ENCODE data around the gene KLHL17. TPM values are rescaled to one million over a fixed set of nuclear protein-coding genes. Genes with fewer than 3 reads are reported as not detected.
"Not testable (repeated sequence)": the region's sequence is repeated elsewhere in the genome, so short reads cannot be mapped to it uniquely, and the experiment has no call there.

The KLHL17 gene
- polyA plus RNA-seq, 4 donors, result 3.9 to 11.9 (median 6.8) TPM

- H3K9me3 ChIP-seq (ENCODE audit: control insufficient read depth in 2 of 2, insufficient read depth in 1 of 2, low read depth in 1 of 2, low read length in 1 of 2), result peaks cover 0 to 21% of the 10 kb centered on the region in 2 donors
- WGBS, 3 donors, result 96 to 98% (median 97%) methylated on average over 10 of the region's 10 CpGs
- H3K4me1 ChIP-seq (ENCODE audit: control insufficient read depth in 3 of 3, insufficient read depth in 2 of 3, low read depth in 1 of 3, low read length in 2 of 3), result no peaks in the 10 kb centered on the region
- no peak for DNase-seq
- H3K27ac ChIP-seq (ENCODE audit: low read depth in 1 of 3, low read length in 2 of 3), result no peak overlapping the region
- H3K4me3 ChIP-seq (ENCODE audit: low read depth in 1 of 3, low read length in 3 of 3), result no peak overlapping the region
- H3K27me3 ChIP-seq (ENCODE audit: control insufficient read depth in 3 of 3, insufficient read depth in 3 of 3, low read length in 3 of 3), result peaks cover 0 to 22% (median under 1%) of the 10 kb centered on the region in 3 donors
- H3K36me3 ChIP-seq (ENCODE audit: control insufficient read depth in 3 of 3, insufficient read depth in 2 of 3, low read depth in 1 of 3, low read length in 3 of 3), result no peaks in the 10 kb centered on the region
- FAIRE-seq, result no peak
These were observed 31.5 kb downstream of the KLHL17 start for GRCh38 chr1:991895-992294.

- DNase-seq, result no peak
- 69 to 91% (median 82%) methylated on average over 7 of the region's 7 CpGs for WGBS, 3 donors
- FAIRE-seq, result no peak
- Histone ChIP-seq H3K27me3 (ENCODE audit: control insufficient read depth in 3 of 3, insufficient read depth in 3 of 3, low read length in 3 of 3) (peaks cover 0 to 27% (median 3%) of the 10 kb centered on the region in 3 donors), H3K4me1 (ENCODE audit: control insufficient read depth in 3 of 3, insufficient read depth in 2 of 3, low read depth in 1 of 3, low read length in 2 of 3) (no peaks in the 10 kb centered on the region), H3K4me3 (ENCODE audit: low read depth in 1 of 3, low read length in 3 of 3) (no peak overlapping the region), H3K27ac (ENCODE audit: low read depth in 1 of 3, low read length in 2 of 3) (no peak overlapping the region), H3K36me3 (ENCODE audit: control insufficient read depth in 3 of 3, insufficient read depth in 2 of 3, low read depth in 1 of 3, low read length in 3 of 3) (no peaks in the 10 kb centered on the region), H3K9me3 (ENCODE audit: control insufficient read depth in 2 of 2, insufficient read depth in 1 of 2, low read depth in 1 of 2, low read length in 1 of 2) (peaks cover 0 to 21% of the 10 kb centered on the region in 2 donors)
These were observed 32.0 kb downstream of the KLHL17 start for GRCh38 chr1:992362-992761.

- H3K4me1 ChIP-seq (ENCODE audit: control insufficient read depth in 3 of 3, insufficient read depth in 2 of 3, low read depth in 1 of 3, low read length in 2 of 3), result peaks cover 0 to 3% (median 0%) of the 10 kb centered on the region in 3 donors
- FAIRE-seq (no peak), DNase-seq (no peak)
- no peak overlapping the region for H3K27ac ChIP-seq (ENCODE audit: low read depth in 1 of 3, low read length in 2 of 3)
- 78 to 80% (median 79%) methylated on average over 15 of the region's 15 CpGs for WGBS, 3 donors
- peaks cover 0 to 3% (median 0%) of the 10 kb centered on the region in 3 donors for H3K36me3 ChIP-seq (ENCODE audit: control insufficient read depth in 3 of 3, insufficient read depth in 2 of 3, low read depth in 1 of 3, low read length in 3 of 3)
- H3K9me3 ChIP-seq (ENCODE audit: control insufficient read depth in 2 of 2, insufficient read depth in 1 of 2, low read depth in 1 of 2, low read length in 1 of 2), result peaks cover 0 to 21% of the 10 kb centered on the region in 2 donors
- H3K27me3 ChIP-seq (ENCODE audit: control insufficient read depth in 3 of 3, insufficient read depth in 3 of 3, low read length in 3 of 3), result peaks cover 8 to 38% (median 10%) of the 10 kb centered on the region in 3 donors
- H3K4me3 ChIP-seq (ENCODE audit: low read depth in 1 of 3, low read length in 3 of 3), result no peak overlapping the region
These were observed 33.1 kb downstream of the KLHL17 start for GRCh38 chr1:993379-993995.

- peaks cover 0 to 21% of the 10 kb centered on the region in 2 donors for H3K9me3 ChIP-seq (ENCODE audit: control insufficient read depth in 2 of 2, insufficient read depth in 1 of 2, low read depth in 1 of 2, low read length in 1 of 2)
- H3K4me3 ChIP-seq (ENCODE audit: low read depth in 1 of 3, low read length in 3 of 3); H3K36me3 ChIP-seq (ENCODE audit: control insufficient read depth in 3 of 3, insufficient read depth in 2 of 3, low read depth in 1 of 3, low read length in 3 of 3); DNase-seq; H3K27ac ChIP-seq (ENCODE audit: low read depth in 1 of 3, low read length in 2 of 3); FAIRE-seq; H3K4me1 ChIP-seq (ENCODE audit: control insufficient read depth in 3 of 3, insufficient read depth in 2 of 3, low read depth in 1 of 3, low read length in 2 of 3): not testable (repeated sequence)
- 63 to 84% (median 74%) methylated on average over 6 of the region's 6 CpGs for WGBS, 3 donors
- peaks cover 13 to 44% (median 13%) of the 10 kb centered on the region in 3 donors for H3K27me3 ChIP-seq (ENCODE audit: control insufficient read depth in 3 of 3, insufficient read depth in 3 of 3, low read length in 3 of 3)
These were observed 34.2 kb downstream of the KLHL17 start for GRCh38 chr1:994546-994945.

- Histone ChIP-seq H3K9me3 (ENCODE audit: control insufficient read depth in 2 of 2, insufficient read depth in 1 of 2, low read depth in 1 of 2, low read length in 1 of 2) (peaks cover 0 to 21% of the 10 kb centered on the region in 2 donors), H3K4me3 (ENCODE audit: low read depth in 1 of 3, low read length in 3 of 3) (no peak overlapping the region), H3K27ac (ENCODE audit: low read depth in 1 of 3, low read length in 2 of 3) (no peak overlapping the region), H3K4me1 (ENCODE audit: control insufficient read depth in 3 of 3, insufficient read depth in 2 of 3, low read depth in 1 of 3, low read length in 2 of 3) (peaks cover 0 to 8% (median 4%) of the 10 kb centered on the region in 3 donors), H3K27me3 (ENCODE audit: control insufficient read depth in 3 of 3, insufficient read depth in 3 of 3, low read length in 3 of 3) (peaks cover 13 to 49% (median 13%) of the 10 kb centered on the region in 3 donors), H3K36me3 (ENCODE audit: control insufficient read depth in 3 of 3, insufficient read depth in 2 of 3, low read depth in 1 of 3, low read length in 3 of 3) (peaks cover 0 to 3% (median 0%) of the 10 kb centered on the region in 3 donors)
- DNase-seq, result no peak
- WGBS, 3 donors, result 20 to 28% (median 27%) methylated on average over 24 to 30 of the region's 30 CpGs
- no peak for FAIRE-seq
These were observed 35.6 kb downstream of the KLHL17 start for GRCh38 chr1:995665-996633.

GRCh38 chr1:996851-997712 is 36.7 kb downstream of the KLHL17 start:
- H3K27me3 ChIP-seq (ENCODE audit: control insufficient read depth in 3 of 3, insufficient read depth in 3 of 3, low read length in 3 of 3), result peaks cover 13 to 56% (median 13%) of the 10 kb centered on the region in 3 donors

GRCh38 chr1:997713-997992 is 37.3 kb downstream of the KLHL17 start:
- Histone ChIP-seq H3K36me3 (ENCODE audit: control insufficient read depth in 3 of 3, insufficient read depth in 2 of 3, low read depth in 1 of 3, low read length in 3 of 3) (peaks cover 0 to 3% (median 0%) of the 10 kb centered on the region in 3 donors), H3K27ac (ENCODE audit: low read depth in 1 of 3, low read length in 2 of 3) (no peak overlapping the region), H3K4me1 (ENCODE audit: control insufficient read depth in 3 of 3, insufficient read depth in 2 of 3, low read depth in 1 of 3, low read length in 2 of 3) (peaks cover 0 to 13% (median 4%) of the 10 kb centered on the region in 3 donors), H3K4me3 (ENCODE audit: low read depth in 1 of 3, low read length in 3 of 3) (no peak overlapping the region), H3K9me3 (ENCODE audit: control insufficient read depth in 2 of 2, insufficient read depth in 1 of 2, low read depth in 1 of 2, low read length in 1 of 2) (peaks cover 0 to 8% of the 10 kb centered on the region in 2 donors), H3K27me3 (ENCODE audit: control insufficient read depth in 3 of 3, insufficient read depth in 3 of 3, low read length in 3 of 3) (peaks cover 13 to 56% (median 13%) of the 10 kb centered on the region in 3 donors)
- no peak for DNase-seq
- WGBS, 3 donors, result 60 to 72% (median 68%) methylated on average over 2 to 3 of the region's 3 CpGs
- FAIRE-seq, result no peak

More at GRCh38 chr1:996851-997712, 36.7 kb downstream of the KLHL17 start:
- no peak for DNase-seq
- Histone ChIP-seq H3K36me3 (ENCODE audit: control insufficient read depth in 3 of 3, insufficient read depth in 2 of 3, low read depth in 1 of 3, low read length in 3 of 3) (peaks cover 0 to 3% (median 0%) of the 10 kb centered on the region in 3 donors), H3K4me1 (ENCODE audit: control insufficient read depth in 3 of 3, insufficient read depth in 2 of 3, low read depth in 1 of 3, low read length in 2 of 3) (peaks cover 0 to 13% (median 4%) of the 10 kb centered on the region in 3 donors), H3K27ac (ENCODE audit: low read depth in 1 of 3, low read length in 2 of 3) (no peak overlapping the region), H3K4me3 (ENCODE audit: low read depth in 1 of 3, low read length in 3 of 3) (no peak overlapping the region), H3K9me3 (ENCODE audit: control insufficient read depth in 2 of 2, insufficient read depth in 1 of 2, low read depth in 1 of 2, low read length in 1 of 2) (peaks cover 0 to 13% of the 10 kb centered on the region in 2 donors)
- no peak for FAIRE-seq
- 54 to 62% (median 56%) methylated on average over 20 to 24 of the region's 24 CpGs for WGBS, 3 donors
